ENCODE measurements around the gene FREY1. TPM values are rescaled to one million over a fixed set of nuclear protein-coding genes. Genes with fewer than 3 reads are reported as not detected.

FREY1 gene
- polyA plus RNA-seq, 1 donor (not counting 4 experiments of a cell fraction or from before 2014, with no cell fraction given) = 0.25 TPM

GRCh38 chr11:45941285-45941684, 34.2 kb upstream of the FREY1 start:
- Histone ChIP-seq H3K4me2 (ENCODE audit: control insufficient read depth, extremely low read depth, insufficient read depth, low read depth, low read length) (no peak overlapping the region), H3K4me3 (ENCODE audit: control insufficient read depth in 2 of 3, extremely low read depth in 1 of 3, insufficient read depth in 2 of 3, low read depth in 1 of 3, low read length in 3 of 3) (no peak overlapping the region), H3K9ac (ENCODE audit: control insufficient read depth, extremely low read depth, insufficient read depth, low read length) (no peak overlapping the region), H3K9me3 (ENCODE audit: control insufficient read depth, low read depth, low read length) (no peaks in the 10 kb centered on the region), H3K27me3 (ENCODE audit: control insufficient read depth, extremely low read depth, insufficient read depth, low read length) (no peaks in the 10 kb centered on the region), H3K79me2 (ENCODE audit: control insufficient read depth, insufficient read depth, low read length) (no peaks in the 10 kb centered on the region), H3K4me1 (ENCODE audit: control insufficient read depth, extremely low read depth, insufficient read depth, low read length) (no peaks in the 10 kb centered on the region), H3K9me1 (ENCODE audit: control insufficient read depth, extremely low read depth, insufficient read depth, low read length) (no peaks in the 10 kb centered on the region), H3K36me3 (ENCODE audit: control insufficient read depth in 2 of 2, extremely low read depth in 1 of 2, insufficient read depth in 2 of 2, low read length in 2 of 2) (peaks cover 0 to 13% of the 10 kb centered on the region in 2 experiments), H2AFZ (ENCODE audit: control insufficient read depth, low read length) (no peak overlapping the region), H3K27ac (ENCODE audit: control insufficient read depth, insufficient read depth, low read length) (no peak overlapping the region), H4K20me1 (ENCODE audit: control insufficient read depth, extremely low read depth, insufficient read depth, low read length) (no peaks in the 10 kb centered on the region)
- TF ChIP-seq EZH2 (IDR thresholded peaks at IDR 0.05; ENCODE audit: low read length) (no peak), CTCF (optimal IDR thresholded peaks at IDR 0.05 in 1 of 3, IDR thresholded peaks at IDR 0.05 in 1 of 3, conservative IDR thresholded peaks at IDR 0.05 in 1 of 3; ENCODE audit: extremely low read depth in 1 of 3, insufficient read depth in 2 of 3, low read length in 3 of 3) (no peak)
- dilution Hi-C loops (cut with MboI; ENCODE audit: extremely low pct_ligation_motif_present, low sequenced_read_pairs) = no loop called here
- DNase-seq (ENCODE audit: low read depth, low spot score) (no peak), FAIRE-seq (no peak)

GRCh38 chr11:45939836-45940235, 32.8 kb upstream of the FREY1 start:
- dilution Hi-C loops (cut with MboI; ENCODE audit: extremely low pct_ligation_motif_present, low sequenced_read_pairs) = no loop called here
- Histone ChIP-seq H3K9ac (ENCODE audit: control insufficient read depth, extremely low read depth, insufficient read depth, low read length) (no peak overlapping the region), H3K4me3 (ENCODE audit: control insufficient read depth in 2 of 3, extremely low read depth in 1 of 3, insufficient read depth in 2 of 3, low read depth in 1 of 3, low read length in 3 of 3) (no peak overlapping the region), H3K4me2 (ENCODE audit: control insufficient read depth, extremely low read depth, insufficient read depth, low read depth, low read length) (no peak overlapping the region), H3K36me3 (ENCODE audit: control insufficient read depth in 2 of 2, extremely low read depth in 1 of 2, insufficient read depth in 2 of 2, low read length in 2 of 2) (peaks cover 6 to 10% of the 10 kb centered on the region in 2 experiments), H3K9me3 (ENCODE audit: control insufficient read depth, low read depth, low read length) (no peaks in the 10 kb centered on the region), H3K79me2 (ENCODE audit: control insufficient read depth, insufficient read depth, low read length) (no peaks in the 10 kb centered on the region), H3K4me1 (ENCODE audit: control insufficient read depth, extremely low read depth, insufficient read depth, low read length) (peaks cover 8% of the 10 kb centered on the region), H4K20me1 (ENCODE audit: control insufficient read depth, extremely low read depth, insufficient read depth, low read length) (no peaks in the 10 kb centered on the region), H3K27me3 (ENCODE audit: control insufficient read depth, extremely low read depth, insufficient read depth, low read length) (no peaks in the 10 kb centered on the region), H2AFZ (ENCODE audit: control insufficient read depth, low read length) (no peak overlapping the region), H3K9me1 (ENCODE audit: control insufficient read depth, extremely low read depth, insufficient read depth, low read length) (no peaks in the 10 kb centered on the region), H3K27ac (ENCODE audit: control insufficient read depth, insufficient read depth, low read length) (no peak overlapping the region)
- no peak for DNase-seq (ENCODE audit: low read depth, low spot score)
- FAIRE-seq = no peak
- TF ChIP-seq EZH2 (IDR thresholded peaks at IDR 0.05; ENCODE audit: low read length) = no peak
- no peak for TF ChIP-seq CTCF (optimal IDR thresholded peaks at IDR 0.05 in 1 of 3, IDR thresholded peaks at IDR 0.05 in 1 of 3, conservative IDR thresholded peaks at IDR 0.05 in 1 of 3; ENCODE audit: extremely low read depth in 1 of 3, insufficient read depth in 2 of 3, low read length in 3 of 3)
